ENCODE results near the gene GEMIN7.

GRCh38 chr19:45070861-45071544 lies 8.1 kb upstream of the GEMIN7 start:
- TF ChIP-seq CTCF (IDR thresholded peaks at IDR 0.05; ENCODE audit: insufficient read depth, low read depth, low read length) (no peak), EZH2 (IDR thresholded peaks at IDR 0.05; ENCODE audit: insufficient read depth, low read length) (no peak)

Data from astrocyte (in vitro differentiated cells and primary cell).